SK-N-SH treated with all-trans-retinoic acid at 6 μM for 48 hours (cell line): ENCODE data around the gene VOPP1.

Source experiments
- ATAC-seq: fragments of 200-7000 bp; cut with Tn5 transposase; 3 replicates; pipeline ENCODE4 v1.9.1; 2020; ENCODE audit warnings: mild to moderate bottlenecking, moderate library complexity
- ARNTL ChIP-seq: fragments of 450-650 bp; formaldehyde crosslinking; IDR thresholded peaks from 2 replicates; pipeline ENCODE4 v1.5.0; 2020; ENCODE audit warnings: low read depth, mild to moderate bottlenecking, moderate library complexity, borderline replicate concordance
- BACH2 ChIP-seq: fragments of 250-450 bp; sonication (Bioruptor Pico); IDR thresholded peaks from 2 replicates; pipeline ENCODE4 v1.9.0; 2021; ENCODE audit warnings: mild to moderate bottlenecking, borderline replicate concordance
- CSDC2 ChIP-seq: fragments of 250-450 bp; sonication (Bioruptor Pico); IDR thresholded peaks from 2 replicates; pipeline ENCODE4 v1.5.0; 2020; ENCODE audit warnings: mild to moderate bottlenecking, moderate library complexity
- ESRRG ChIP-seq: fragments of 250-450 bp; sonication (Bioruptor Pico); IDR thresholded peaks from 2 replicates; pipeline ENCODE4 v1.6.1; 2021; ENCODE audit warnings: mild to moderate bottlenecking
- GLIS3 ChIP-seq: fragments of 250-450 bp; sonication (Bioruptor Pico); IDR thresholded peaks from 2 replicates; pipeline ENCODE4 v1.5.0; 2020; ENCODE audit warnings: mild to moderate bottlenecking, moderate library complexity
- ISL1 ChIP-seq: fragments of 250-450 bp; sonication (Bioruptor Pico); IDR thresholded peaks from 2 replicates; pipeline ENCODE4 v2.1.2; 2022; ENCODE audit warnings: mild to moderate bottlenecking, moderate library complexity
- PPARA ChIP-seq: fragments of 250-450 bp; sonication (Bioruptor Pico); IDR thresholded peaks from 2 replicates; pipeline ENCODE4 v1.5.0; 2020; ENCODE audit warnings: mild to moderate bottlenecking, borderline replicate concordance
- RARB ChIP-seq: fragments of 250-450 bp; sonication (Bioruptor Pico); IDR thresholded peaks from 2 replicates; pipeline ENCODE4 v1.8.0; 2021; ENCODE audit warnings: mild to moderate bottlenecking, moderate library complexity
- SNAI2 ChIP-seq: fragments of 250-450 bp; sonication (Bioruptor Pico); IDR thresholded peaks from 2 replicates; pipeline ENCODE4 v1.5.0; 2020; ENCODE audit warnings: mild to moderate bottlenecking, moderate library complexity
- TCF4 ChIP-seq: fragments of 250-450 bp; sonication (Bioruptor Pico); IDR thresholded peaks from 2 replicates; pipeline ENCODE4 v1.8.0; 2021; ENCODE audit warnings: mild to moderate bottlenecking, moderate library complexity, borderline replicate concordance
- TOX ChIP-seq: fragments of 250-450 bp; sonication (Bioruptor Pico); IDR thresholded peaks from 2 replicates; pipeline ENCODE4 v1.8.0; 2021; ENCODE audit warnings: mild to moderate bottlenecking, moderate library complexity, borderline replicate concordance
- ZC3H10 ChIP-seq: fragments of 250-450 bp; sonication (Bioruptor Pico); IDR thresholded peaks from 2 replicates; pipeline ENCODE4 v1.5.1; 2021; ENCODE audit warnings: mild to moderate bottlenecking, moderate library complexity
- ZFP3 ChIP-seq: fragments of 250-450 bp; sonication (Bioruptor Pico); IDR thresholded peaks from 2 replicates; pipeline ENCODE4 v1.5.0; 2020; ENCODE audit warnings: mild to moderate bottlenecking, moderate library complexity
- ZFP30 ChIP-seq: fragments of 450-650 bp; formaldehyde crosslinking; IDR thresholded peaks from 2 replicates; pipeline ENCODE4 v1.5.0; 2022; ENCODE audit warnings: mild to moderate bottlenecking, moderate library complexity
- ZNF565 ChIP-seq: fragments of 450-650 bp; formaldehyde crosslinking; conservative IDR thresholded peaks from 2 replicates; pipeline ENCODE4 v1.5.0; 2020; ENCODE audit warnings: low read depth, mild to moderate bottlenecking, moderate library complexity
- ZNF70 ChIP-seq: fragments of 450-650 bp; formaldehyde crosslinking; IDR thresholded peaks from 2 replicates; pipeline ENCODE4 v1.5.0; 2020; ENCODE audit warnings: mild to moderate bottlenecking, moderate library complexity
- ZNF8 ChIP-seq: fragments of 450-650 bp; formaldehyde crosslinking; IDR thresholded peaks from 2 replicates; pipeline ENCODE4 v1.5.0; 2020; ENCODE audit warnings: mild to moderate bottlenecking, moderate library complexity
- TF ChIP-seq, protein P1 (sequence below): fragments of 250-450 bp; sonication (Bioruptor Pico); IDR thresholded peaks from 2 replicates; pipeline ENCODE4 v1.8.0; 2020; ENCODE audit warnings: mild to moderate bottlenecking, moderate library complexity, borderline replicate concordance
- TF ChIP-seq, protein P2 (sequence below): fragments of 250-450 bp; sonication (Bioruptor Pico); IDR thresholded peaks from 2 replicates; pipeline ENCODE4 v1.5.0; 2020; ENCODE audit warnings: mild to moderate bottlenecking, moderate library complexity
- TF ChIP-seq, protein P3 (sequence below): fragments of 250-450 bp; sonication (Bioruptor Pico); IDR thresholded peaks from 2 replicates; pipeline ENCODE4 v1.5.1; 2020; ENCODE audit warnings: low read depth, mild to moderate bottlenecking, moderate library complexity
- TF ChIP-seq, protein P4 (sequence below): fragments of 250-450 bp; sonication (Bioruptor Pico); IDR thresholded peaks from 2 replicates; pipeline ENCODE4 v1.5.1; 2021; ENCODE audit warnings: mild to moderate bottlenecking, moderate library complexity

The VOPP1 gene

DNA sequence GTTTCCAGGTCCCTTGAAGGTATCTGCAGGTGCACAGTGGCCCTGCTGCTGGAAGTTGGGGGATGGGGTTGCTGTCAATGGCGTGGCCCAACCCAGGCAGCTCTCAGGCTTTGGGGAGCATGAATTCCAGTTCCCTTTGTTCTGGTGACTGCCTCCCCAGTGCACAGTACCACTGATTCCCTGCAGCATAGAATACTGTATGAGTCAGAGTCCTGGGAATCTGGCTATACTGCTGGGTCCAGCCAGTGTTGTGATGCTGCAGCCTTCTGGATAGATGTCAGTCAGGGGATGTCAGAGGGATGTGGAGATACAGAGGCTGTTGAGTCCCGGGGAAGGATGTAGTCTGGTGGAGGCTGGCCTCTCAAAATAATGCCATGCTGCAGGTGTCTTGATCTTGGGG is 107.9 kb downstream of the VOPP1 start:
- TF ChIP-seq CSDC2 (CRISPR knock-in tag) (no peak), ZFP3 (CRISPR knock-in tag) (no peak), TCF4 (CRISPR knock-in tag) (no peak), RARB (CRISPR knock-in tag) (no peak), ESRRG (no peak), ZNF565 (CRISPR knock-in tag) (no peak), ZNF8 (CRISPR knock-in tag) (no peak), ARNTL (no peak), ZC3H10 (CRISPR knock-in tag) (no peak)
- TF ChIP-seq, protein P1, sequence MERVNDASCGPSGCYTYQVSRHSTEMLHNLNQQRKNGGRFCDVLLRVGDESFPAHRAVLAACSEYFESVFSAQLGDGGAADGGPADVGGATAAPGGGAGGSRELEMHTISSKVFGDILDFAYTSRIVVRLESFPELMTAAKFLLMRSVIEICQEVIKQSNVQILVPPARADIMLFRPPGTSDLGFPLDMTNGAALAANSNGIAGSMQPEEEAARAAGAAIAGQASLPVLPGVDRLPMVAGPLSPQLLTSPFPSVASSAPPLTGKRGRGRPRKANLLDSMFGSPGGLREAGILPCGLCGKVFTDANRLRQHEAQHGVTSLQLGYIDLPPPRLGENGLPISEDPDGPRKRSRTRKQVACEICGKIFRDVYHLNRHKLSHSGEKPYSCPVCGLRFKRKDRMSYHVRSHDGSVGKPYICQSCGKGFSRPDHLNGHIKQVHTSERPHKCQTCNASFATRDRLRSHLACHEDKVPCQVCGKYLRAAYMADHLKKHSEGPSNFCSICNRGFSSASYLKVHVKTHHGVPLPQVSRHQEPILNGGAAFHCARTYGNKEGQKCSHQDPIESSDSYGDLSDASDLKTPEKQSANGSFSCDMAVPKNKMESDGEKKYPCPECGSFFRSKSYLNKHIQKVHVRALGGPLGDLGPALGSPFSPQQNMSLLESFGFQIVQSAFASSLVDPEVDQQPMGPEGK (CRISPR knock-in tag) = no peak
- TF ChIP-seq, protein P2, sequence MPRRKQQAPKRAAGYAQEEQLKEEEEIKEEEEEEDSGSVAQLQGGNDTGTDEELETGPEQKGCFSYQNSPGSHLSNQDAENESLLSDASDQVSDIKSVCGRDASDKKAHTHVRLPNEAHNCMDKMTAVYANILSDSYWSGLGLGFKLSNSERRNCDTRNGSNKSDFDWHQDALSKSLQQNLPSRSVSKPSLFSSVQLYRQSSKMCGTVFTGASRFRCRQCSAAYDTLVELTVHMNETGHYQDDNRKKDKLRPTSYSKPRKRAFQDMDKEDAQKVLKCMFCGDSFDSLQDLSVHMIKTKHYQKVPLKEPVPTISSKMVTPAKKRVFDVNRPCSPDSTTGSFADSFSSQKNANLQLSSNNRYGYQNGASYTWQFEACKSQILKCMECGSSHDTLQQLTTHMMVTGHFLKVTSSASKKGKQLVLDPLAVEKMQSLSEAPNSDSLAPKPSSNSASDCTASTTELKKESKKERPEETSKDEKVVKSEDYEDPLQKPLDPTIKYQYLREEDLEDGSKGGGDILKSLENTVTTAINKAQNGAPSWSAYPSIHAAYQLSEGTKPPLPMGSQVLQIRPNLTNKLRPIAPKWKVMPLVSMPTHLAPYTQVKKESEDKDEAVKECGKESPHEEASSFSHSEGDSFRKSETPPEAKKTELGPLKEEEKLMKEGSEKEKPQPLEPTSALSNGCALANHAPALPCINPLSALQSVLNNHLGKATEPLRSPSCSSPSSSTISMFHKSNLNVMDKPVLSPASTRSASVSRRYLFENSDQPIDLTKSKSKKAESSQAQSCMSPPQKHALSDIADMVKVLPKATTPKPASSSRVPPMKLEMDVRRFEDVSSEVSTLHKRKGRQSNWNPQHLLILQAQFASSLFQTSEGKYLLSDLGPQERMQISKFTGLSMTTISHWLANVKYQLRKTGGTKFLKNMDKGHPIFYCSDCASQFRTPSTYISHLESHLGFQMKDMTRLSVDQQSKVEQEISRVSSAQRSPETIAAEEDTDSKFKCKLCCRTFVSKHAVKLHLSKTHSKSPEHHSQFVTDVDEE (CRISPR knock-in tag) = no peak
- TF ChIP-seq, protein P3, sequence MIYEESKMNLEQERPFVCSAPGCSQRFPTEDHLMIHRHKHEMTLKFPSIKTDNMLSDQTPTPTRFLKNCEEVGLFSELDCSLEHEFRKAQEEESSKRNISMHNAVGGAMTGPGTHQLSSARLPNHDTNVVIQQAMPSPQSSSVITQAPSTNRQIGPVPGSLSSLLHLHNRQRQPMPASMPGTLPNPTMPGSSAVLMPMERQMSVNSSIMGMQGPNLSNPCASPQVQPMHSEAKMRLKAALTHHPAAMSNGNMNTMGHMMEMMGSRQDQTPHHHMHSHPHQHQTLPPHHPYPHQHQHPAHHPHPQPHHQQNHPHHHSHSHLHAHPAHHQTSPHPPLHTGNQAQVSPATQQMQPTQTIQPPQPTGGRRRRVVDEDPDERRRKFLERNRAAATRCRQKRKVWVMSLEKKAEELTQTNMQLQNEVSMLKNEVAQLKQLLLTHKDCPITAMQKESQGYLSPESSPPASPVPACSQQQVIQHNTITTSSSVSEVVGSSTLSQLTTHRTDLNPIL (CRISPR knock-in tag) = no peak
- no peak; the same call in 1 of the 3 replicates for ATAC-seq

DNA sequence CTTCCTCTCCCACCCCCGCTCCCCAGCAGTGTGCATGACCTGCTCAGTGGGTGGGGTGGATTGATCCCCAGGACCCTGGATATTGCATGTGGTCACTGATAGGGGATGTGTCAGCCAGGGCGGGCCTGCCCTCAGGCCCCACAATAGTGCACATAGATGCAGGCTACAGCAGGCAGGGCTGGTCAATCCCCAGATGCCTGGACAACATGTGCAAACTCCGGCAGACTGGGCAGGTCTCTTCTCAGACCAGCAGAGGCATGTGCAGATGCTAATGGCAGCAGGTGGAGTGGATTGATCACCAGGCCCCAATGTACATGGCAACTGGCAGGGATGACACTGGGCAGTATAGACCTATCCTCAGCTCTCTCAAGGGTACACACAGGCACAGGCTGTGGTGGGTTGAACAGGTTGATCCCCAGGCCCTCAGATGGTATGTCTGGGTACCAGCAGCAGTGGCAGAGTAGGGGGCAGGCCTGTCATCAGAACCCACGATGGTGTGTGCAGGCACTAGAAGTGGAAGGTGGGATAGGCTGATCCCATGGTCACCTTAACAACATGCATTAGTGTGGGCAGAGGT is 108.5 kb downstream of the VOPP1 start:
- TF ChIP-seq, protein P1 (CRISPR knock-in tag) = no peak
- TF ChIP-seq, all 23 proteins: peak for 0
- ATAC-seq = no peak

DNA sequence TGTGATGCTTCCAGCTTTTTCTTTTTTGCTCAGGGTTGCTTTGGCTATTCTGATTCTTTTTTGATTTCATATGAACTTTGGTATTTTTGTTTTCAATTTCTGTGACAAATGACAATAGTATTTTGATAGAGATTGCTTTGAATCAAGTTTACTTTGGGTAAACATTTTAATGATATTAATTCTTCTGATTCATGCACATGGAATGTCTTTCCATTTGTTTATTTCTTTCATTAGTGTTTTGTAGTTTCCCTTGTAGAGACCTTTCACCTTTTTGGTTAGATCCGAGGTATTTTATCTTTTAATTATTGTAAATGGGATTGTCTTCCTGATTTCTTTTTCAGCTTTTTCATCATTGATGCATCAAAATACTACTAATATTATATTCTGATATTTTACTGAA is 114.0 kb downstream of the VOPP1 start:
- no peak for ATAC-seq
- TF ChIP-seq TOX (CRISPR knock-in tag) (no peak), BACH2 (no peak), ZFP3 (CRISPR knock-in tag) (no peak), ZC3H10 (CRISPR knock-in tag) (no peak), TCF4 (CRISPR knock-in tag) (no peak), PPARA (no peak), SNAI2 (no peak), ARNTL (no peak), ISL1 (CRISPR knock-in tag) (no peak), GLIS3 (CRISPR knock-in tag) (no peak), ZNF70 (no peak), RARB (CRISPR knock-in tag) (no peak), ESRRG (no peak), ZNF8 (CRISPR knock-in tag) (no peak), ZFP30 (no peak)
- TF ChIP-seq, protein P1 (CRISPR knock-in tag) = no peak
- TF ChIP-seq, protein P4, sequence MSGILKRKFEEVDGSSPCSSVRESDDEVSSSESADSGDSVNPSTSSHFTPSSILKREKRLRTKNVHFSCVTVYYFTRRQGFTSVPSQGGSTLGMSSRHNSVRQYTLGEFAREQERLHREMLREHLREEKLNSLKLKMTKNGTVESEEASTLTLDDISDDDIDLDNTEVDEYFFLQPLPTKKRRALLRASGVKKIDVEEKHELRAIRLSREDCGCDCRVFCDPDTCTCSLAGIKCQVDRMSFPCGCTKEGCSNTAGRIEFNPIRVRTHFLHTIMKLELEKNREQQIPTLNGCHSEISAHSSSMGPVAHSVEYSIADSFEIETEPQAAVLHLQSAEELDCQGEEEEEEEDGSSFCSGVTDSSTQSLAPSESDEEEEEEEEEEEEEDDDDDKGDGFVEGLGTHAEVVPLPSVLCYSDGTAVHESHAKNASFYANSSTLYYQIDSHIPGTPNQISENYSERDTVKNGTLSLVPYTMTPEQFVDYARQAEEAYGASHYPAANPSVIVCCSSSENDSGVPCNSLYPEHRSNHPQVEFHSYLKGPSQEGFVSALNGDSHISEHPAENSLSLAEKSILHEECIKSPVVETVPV (CRISPR knock-in tag) = no peak
- TF ChIP-seq, protein P2 (CRISPR knock-in tag) = no peak
